HL-60 (cell line): ENCODE results near the gene PGP.

Source experiments
- GABPA ChIP-seq: IDR thresholded peaks from 2 replicates; pipeline ENCODE4 v1.6.1; 2012; ENCODE audit warnings: low read depth
- POLR2AphosphoS5 ChIP-seq: IDR thresholded peaks from 2 replicates; pipeline ENCODE4 v1.6.1; 2012; ENCODE audit warnings: low read depth
- SPI1 ChIP-seq: IDR thresholded peaks from 2 replicates; pipeline ENCODE4 v1.6.1; 2012; ENCODE audit warnings: low read depth, mild to moderate bottlenecking, borderline replicate concordance
- TF ChIP-seq, protein P1 (sequence below): IDR thresholded peaks from one replicate; pipeline ENCODE4 v1.5.1; 2011; ENCODE audit warnings: low read length, control low read depth, inconsistent platforms; ENCODE audit not compliant: insufficient read depth
- TF ChIP-seq, protein P2 (sequence below): IDR thresholded peaks from 2 replicates; pipeline ENCODE4 v1.6.1; 2012; ENCODE audit warnings: low read depth; ENCODE audit not compliant: insufficient replicate concordance

DNA sequence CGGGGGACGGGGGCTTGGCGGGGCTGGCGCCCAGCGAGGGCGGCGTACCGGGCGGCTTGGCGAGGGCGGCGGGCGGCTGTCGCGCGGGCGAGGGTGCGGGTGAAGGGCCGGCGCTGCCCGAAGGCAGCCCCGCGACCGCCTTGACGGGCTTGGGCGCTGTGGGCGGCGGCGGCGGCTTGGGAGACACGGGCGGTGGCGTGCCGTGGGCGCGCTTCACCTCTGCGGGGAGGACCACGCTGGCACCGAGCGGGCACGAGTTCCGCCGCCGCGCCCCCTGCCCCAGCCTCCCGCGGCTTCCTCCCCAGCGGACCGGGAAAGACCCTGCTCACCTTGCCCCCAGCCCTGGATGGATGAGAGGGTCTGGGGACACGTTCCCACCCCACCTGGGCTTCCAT, 35.5 kb downstream of the PGP start:
- TF ChIP-seq, protein P1, sequence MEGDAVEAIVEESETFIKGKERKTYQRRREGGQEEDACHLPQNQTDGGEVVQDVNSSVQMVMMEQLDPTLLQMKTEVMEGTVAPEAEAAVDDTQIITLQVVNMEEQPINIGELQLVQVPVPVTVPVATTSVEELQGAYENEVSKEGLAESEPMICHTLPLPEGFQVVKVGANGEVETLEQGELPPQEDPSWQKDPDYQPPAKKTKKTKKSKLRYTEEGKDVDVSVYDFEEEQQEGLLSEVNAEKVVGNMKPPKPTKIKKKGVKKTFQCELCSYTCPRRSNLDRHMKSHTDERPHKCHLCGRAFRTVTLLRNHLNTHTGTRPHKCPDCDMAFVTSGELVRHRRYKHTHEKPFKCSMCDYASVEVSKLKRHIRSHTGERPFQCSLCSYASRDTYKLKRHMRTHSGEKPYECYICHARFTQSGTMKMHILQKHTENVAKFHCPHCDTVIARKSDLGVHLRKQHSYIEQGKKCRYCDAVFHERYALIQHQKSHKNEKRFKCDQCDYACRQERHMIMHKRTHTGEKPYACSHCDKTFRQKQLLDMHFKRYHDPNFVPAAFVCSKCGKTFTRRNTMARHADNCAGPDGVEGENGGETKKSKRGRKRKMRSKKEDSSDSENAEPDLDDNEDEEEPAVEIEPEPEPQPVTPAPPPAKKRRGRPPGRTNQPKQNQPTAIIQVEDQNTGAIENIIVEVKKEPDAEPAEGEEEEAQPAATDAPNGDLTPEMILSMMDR, result no peak
- no peak for TF ChIP-seq POLR2AphosphoS5
- no peak for TF ChIP-seq GABPA
- TF ChIP-seq SPI1, result no peak
- TF ChIP-seq, protein P2, sequence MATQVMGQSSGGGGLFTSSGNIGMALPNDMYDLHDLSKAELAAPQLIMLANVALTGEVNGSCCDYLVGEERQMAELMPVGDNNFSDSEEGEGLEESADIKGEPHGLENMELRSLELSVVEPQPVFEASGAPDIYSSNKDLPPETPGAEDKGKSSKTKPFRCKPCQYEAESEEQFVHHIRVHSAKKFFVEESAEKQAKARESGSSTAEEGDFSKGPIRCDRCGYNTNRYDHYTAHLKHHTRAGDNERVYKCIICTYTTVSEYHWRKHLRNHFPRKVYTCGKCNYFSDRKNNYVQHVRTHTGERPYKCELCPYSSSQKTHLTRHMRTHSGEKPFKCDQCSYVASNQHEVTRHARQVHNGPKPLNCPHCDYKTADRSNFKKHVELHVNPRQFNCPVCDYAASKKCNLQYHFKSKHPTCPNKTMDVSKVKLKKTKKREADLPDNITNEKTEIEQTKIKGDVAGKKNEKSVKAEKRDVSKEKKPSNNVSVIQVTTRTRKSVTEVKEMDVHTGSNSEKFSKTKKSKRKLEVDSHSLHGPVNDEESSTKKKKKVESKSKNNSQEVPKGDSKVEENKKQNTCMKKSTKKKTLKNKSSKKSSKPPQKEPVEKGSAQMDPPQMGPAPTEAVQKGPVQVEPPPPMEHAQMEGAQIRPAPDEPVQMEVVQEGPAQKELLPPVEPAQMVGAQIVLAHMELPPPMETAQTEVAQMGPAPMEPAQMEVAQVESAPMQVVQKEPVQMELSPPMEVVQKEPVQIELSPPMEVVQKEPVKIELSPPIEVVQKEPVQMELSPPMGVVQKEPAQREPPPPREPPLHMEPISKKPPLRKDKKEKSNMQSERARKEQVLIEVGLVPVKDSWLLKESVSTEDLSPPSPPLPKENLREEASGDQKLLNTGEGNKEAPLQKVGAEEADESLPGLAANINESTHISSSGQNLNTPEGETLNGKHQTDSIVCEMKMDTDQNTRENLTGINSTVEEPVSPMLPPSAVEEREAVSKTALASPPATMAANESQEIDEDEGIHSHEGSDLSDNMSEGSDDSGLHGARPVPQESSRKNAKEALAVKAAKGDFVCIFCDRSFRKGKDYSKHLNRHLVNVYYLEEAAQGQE, result no peak
